Fibroblast of lung (primary cell): ENCODE results near the gene P2RY6. TPM values are rescaled to one million over a fixed set of nuclear protein-coding genes. Genes with fewer than 3 reads are reported as not detected.

ENCODE experiments used
- DNase-seq, 2 donors: peaks; one replicate each; pipeline versions ENCODE4 v3.0.0 to v3.0.0-alpha.2; 2010; ENCODE audit warnings: low read depth in 2 of 2
- H2AFZ ChIP-seq: 2 replicates; pipeline ENCODE4 v1.5.1; 2012; ENCODE audit warnings: low read length, control low read depth, inconsistent platforms
- H3K27ac ChIP-seq: 2 replicates; pipeline ENCODE4 v1.5.1; 2011; ENCODE audit warnings: low read length, control low read depth; ENCODE audit not compliant: insufficient read depth
- H3K27me3 ChIP-seq: 2 replicates; pipeline ENCODE4 v1.5.1; 2011; ENCODE audit warnings: mild to moderate bottlenecking, low read length; ENCODE audit not compliant: control insufficient read depth, insufficient read depth
- H3K36me3 ChIP-seq: 2 replicates; pipeline ENCODE4 v1.5.1; 2011; ENCODE audit warnings: low read length; ENCODE audit not compliant: control insufficient read depth, insufficient read depth
- H3K4me1 ChIP-seq: 2 replicates; pipeline ENCODE4 v1.5.1; 2011; ENCODE audit warnings: low read length; ENCODE audit not compliant: control insufficient read depth, insufficient read depth; ENCODE audit errors: extremely low read depth
- H3K4me2 ChIP-seq: 2 replicates; pipeline ENCODE4 v1.5.1; 2011; ENCODE audit warnings: low read length, control low read depth; ENCODE audit not compliant: insufficient read depth; ENCODE audit errors: extremely low read depth
- H3K4me3 ChIP-seq, 4 experiments: fragments of 200-600 bp in 1 of 4; sonication (generic) in 1 of 4; replicated peaks in 1 of 4; 2 replicates each; pipeline ENCODE4 v1.5.1; 2011 to 2016; ENCODE audit warnings: low read length in 4 of 4, low read depth in 3 of 4, mild to moderate bottlenecking in 3 of 4, control low read depth in 2 of 4, inconsistent platforms in 1 of 4, mixed read lengths in 1 of 4; ENCODE audit not compliant: insufficient read depth in 1 of 4; ENCODE audit errors: control extremely low read depth in 1 of 4
- H3K79me2 ChIP-seq: 2 replicates; pipeline ENCODE4 v1.5.1; 2012; ENCODE audit warnings: mild to moderate bottlenecking, low read length, inconsistent platforms; ENCODE audit not compliant: control insufficient read depth, insufficient read depth
- H3K9ac ChIP-seq: 2 replicates; pipeline ENCODE4 v1.5.1; 2011; ENCODE audit warnings: mild to moderate bottlenecking, low read length, control low read depth; ENCODE audit not compliant: insufficient read depth
- H3K9me3 ChIP-seq: 2 replicates; pipeline ENCODE4 v1.5.1; 2012; ENCODE audit warnings: low read depth, low read length; ENCODE audit not compliant: control insufficient read depth, insufficient read depth
- H4K20me1 ChIP-seq: 2 replicates; pipeline ENCODE4 v1.5.1; 2011; ENCODE audit warnings: low read length; ENCODE audit not compliant: control insufficient read depth, insufficient read depth; ENCODE audit errors: extremely low read depth
- EZH2 ChIP-seq: IDR thresholded peaks from 2 replicates; pipeline ENCODE4 v1.5.1; 2012; ENCODE audit warnings: low read length, control low read depth, mild to moderate bottlenecking; ENCODE audit errors: missing control alignments
- polyA plus RNA-seq, 2 donors: library from polyadenylated mRNA; depleted of rRNA in 1 of 2; stranded (reverse) in 1 of 2; unstranded in 1 of 2; fragments of >200 nt; gene quantifications; 2 replicates each; pipeline ENCODE4 v1.2.1, GENCODE V29; 2011 to 2012; ENCODE audit warnings: missing spikeins in 1 of 2
- total RNA-seq: library from RNA; depleted of rRNA; stranded (reverse); fragments of >200 nt; gene quantifications from 2 replicates; pipeline ENCODE4 v1.2.1, GENCODE V29; 2014
- TF ChIP-seq, protein P1 (sequence below), 2 donors: IDR thresholded peaks in 1 of 2; conservative IDR thresholded peaks in 1 of 2; 1 replicate in 1 of 2; 2 replicates in 1 of 2; pipeline ENCODE4 v1.5.1; 2011 to 2012; ENCODE audit warnings: low read length in 2 of 2, control low read depth in 1 of 2, inconsistent platforms in 1 of 2, low read depth in 1 of 2, mild to moderate bottlenecking in 1 of 2

P2RY6 gene
- total and polyA plus RNA-seq, 2 donors (not counting 1 experiment from before 2014, with no cell fraction given) = 0.12 to 0.33 TPM

DNA sequence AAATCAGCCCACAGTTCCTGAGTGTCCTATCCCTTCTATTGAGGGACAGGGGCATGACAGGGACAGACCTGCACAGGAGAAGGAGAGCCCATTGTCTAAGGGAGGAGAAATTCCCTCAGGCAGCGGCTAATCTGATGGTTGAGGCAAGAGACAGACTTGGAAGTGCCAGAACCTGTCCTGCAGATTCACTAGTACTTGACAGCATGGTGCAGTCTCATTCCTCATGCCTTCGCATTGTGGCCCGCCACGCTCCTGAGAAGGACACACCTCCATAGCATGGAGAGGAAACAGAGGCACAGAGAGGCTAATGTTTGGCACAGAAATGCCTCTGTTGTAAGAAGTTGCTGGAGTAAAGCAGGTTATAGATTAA lies 3.2 kb downstream of the P2RY6 start:
- Histone ChIP-seq H3K27ac (no peak overlapping the region), H2AFZ (no peak overlapping the region)
- DNase-seq = no peak

DNA sequence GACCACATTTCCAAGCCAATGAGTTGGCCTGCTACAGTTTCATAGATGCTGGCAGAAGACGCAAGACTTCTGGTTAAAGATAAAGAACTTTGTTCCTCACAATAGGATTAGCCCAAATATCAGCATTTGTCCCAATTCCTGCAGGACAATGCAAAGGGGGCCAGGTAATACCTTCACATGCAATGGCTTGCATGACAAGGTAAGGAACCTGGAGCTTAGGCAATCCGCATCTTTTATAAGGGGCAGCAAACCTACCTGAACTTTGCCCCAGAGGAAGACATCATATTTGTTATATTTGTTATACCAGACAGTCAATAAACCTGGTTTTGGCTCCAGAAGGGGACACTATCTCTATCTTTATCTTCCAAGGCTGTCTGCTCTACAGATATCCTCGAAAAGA lies 5.3 kb downstream of the P2RY6 start:
- H3K79me2 ChIP-seq = no peaks in the 10 kb centered on the region
- no peak overlapping the region for H2AFZ ChIP-seq
- no peak for TF ChIP-seq EZH2
- TF ChIP-seq, protein P1, sequence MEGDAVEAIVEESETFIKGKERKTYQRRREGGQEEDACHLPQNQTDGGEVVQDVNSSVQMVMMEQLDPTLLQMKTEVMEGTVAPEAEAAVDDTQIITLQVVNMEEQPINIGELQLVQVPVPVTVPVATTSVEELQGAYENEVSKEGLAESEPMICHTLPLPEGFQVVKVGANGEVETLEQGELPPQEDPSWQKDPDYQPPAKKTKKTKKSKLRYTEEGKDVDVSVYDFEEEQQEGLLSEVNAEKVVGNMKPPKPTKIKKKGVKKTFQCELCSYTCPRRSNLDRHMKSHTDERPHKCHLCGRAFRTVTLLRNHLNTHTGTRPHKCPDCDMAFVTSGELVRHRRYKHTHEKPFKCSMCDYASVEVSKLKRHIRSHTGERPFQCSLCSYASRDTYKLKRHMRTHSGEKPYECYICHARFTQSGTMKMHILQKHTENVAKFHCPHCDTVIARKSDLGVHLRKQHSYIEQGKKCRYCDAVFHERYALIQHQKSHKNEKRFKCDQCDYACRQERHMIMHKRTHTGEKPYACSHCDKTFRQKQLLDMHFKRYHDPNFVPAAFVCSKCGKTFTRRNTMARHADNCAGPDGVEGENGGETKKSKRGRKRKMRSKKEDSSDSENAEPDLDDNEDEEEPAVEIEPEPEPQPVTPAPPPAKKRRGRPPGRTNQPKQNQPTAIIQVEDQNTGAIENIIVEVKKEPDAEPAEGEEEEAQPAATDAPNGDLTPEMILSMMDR (conservative IDR thresholded peaks at IDR 0.05 in 1 of 2, IDR thresholded peaks at IDR 0.05 in 1 of 2; ENCODE audit: low read depth in 1 of 2, low read length in 2 of 2) = no peak
- no peaks in the 10 kb centered on the region for H4K20me1 ChIP-seq
- no peaks in the 10 kb centered on the region for H3K9me3 ChIP-seq
- peaks cover 9% of the 10 kb centered on the region for H3K27me3 ChIP-seq
- no peaks in the 10 kb centered on the region for H3K36me3 ChIP-seq
- no peak overlapping the region for H3K4me3 ChIP-seq
- no peaks in the 10 kb centered on the region for H3K4me1 ChIP-seq
- no peak overlapping the region for H3K4me2 ChIP-seq
- H3K9ac ChIP-seq = no peak overlapping the region
- no peak overlapping the region for H3K27ac ChIP-seq
- no peak for DNase-seq

More for the DNA sequence above, 3.2 kb downstream of the P2RY6 start:
- H3K36me3 ChIP-seq = no peaks in the 10 kb centered on the region
- peaks cover 6% of the 10 kb centered on the region for H3K27me3 ChIP-seq
- H3K9ac ChIP-seq = no peak overlapping the region
- no peaks in the 10 kb centered on the region for H3K79me2 ChIP-seq
- no peaks in the 10 kb centered on the region for H3K4me1 ChIP-seq
- TF ChIP-seq, protein P1 (conservative IDR thresholded peaks at IDR 0.05 in 1 of 2, IDR thresholded peaks at IDR 0.05 in 1 of 2; ENCODE audit: low read depth in 1 of 2, low read length in 2 of 2) = no peak
- TF ChIP-seq EZH2 = no peak
- no peaks in the 10 kb centered on the region for H4K20me1 ChIP-seq
- no peaks in the 10 kb centered on the region for H3K9me3 ChIP-seq
- H3K4me3 ChIP-seq = no peak overlapping the region
- H3K4me2 ChIP-seq = no peak overlapping the region

- no peak overlapping the region for H3K4me3 ChIP-seq
- H3K36me3 ChIP-seq = no peaks in the 10 kb centered on the region
- TF ChIP-seq, protein P1 (conservative IDR thresholded peaks at IDR 0.05 in 1 of 2, IDR thresholded peaks at IDR 0.05 in 1 of 2; ENCODE audit: low read depth in 1 of 2, low read length in 2 of 2) = no peak
- TF ChIP-seq EZH2 = no peak
- H3K9me3 ChIP-seq = no peaks in the 10 kb centered on the region
- no peaks in the 10 kb centered on the region for H4K20me1 ChIP-seq
- no peak overlapping the region for H3K4me2 ChIP-seq
- H3K9ac ChIP-seq = no peak overlapping the region
- no peaks in the 10 kb centered on the region for H3K4me1 ChIP-seq
- H3K27ac ChIP-seq = no peak overlapping the region
- H2AFZ ChIP-seq = no peak overlapping the region
- peaks cover 7% of the 10 kb centered on the region for H3K27me3 ChIP-seq
- DNase-seq = no peak
- H3K79me2 ChIP-seq = no peaks in the 10 kb centered on the region
These were observed 8.5 kb downstream of the P2RY6 start for GRCh38 chr11:73280626-73281025.
